Vagina (tissue), 2 donors: Measurements from ENCODE around the gene BAIAP2L1.

Experiments used
- CTCF ChIP-seq, 3 experiments: fragments of 450-650 bp in 2 of 3; fragments of 200-600 bp in 1 of 3; sonication (generic) in 1 of 3; IDR thresholded peaks; one replicate each; pipeline ENCODE4 v1.5.1; 2017 to 2019; ENCODE audit warnings: antibody characterized with exemption in 3 of 3, mild to moderate bottlenecking in 2 of 3, moderate library complexity in 2 of 3
- POLR2A ChIP-seq, 2 donors: fragments of 450-650 bp; IDR thresholded peaks; one replicate each; pipeline ENCODE4 v1.6.1; 2017; ENCODE audit warnings: antibody characterized with exemption in 2 of 2, mild to moderate bottlenecking in 2 of 2, moderate library complexity in 2 of 2
- POLR2AphosphoS5 ChIP-seq, 2 donors: sonication (generic); formaldehyde crosslinking; IDR thresholded peaks; one replicate each; pipeline ENCODE4 v1.9.0; 2017; ENCODE audit warnings: antibody characterized with exemption in 2 of 2, mild to moderate bottlenecking in 2 of 2, low read depth in 1 of 2; ENCODE audit not compliant: insufficient read depth in 1 of 2

GRCh38 chr7:98296833-98297232, 104.1 kb downstream of the BAIAP2L1 start:
- no peak for TF ChIP-seq POLR2A (IDR thresholded peaks at IDR 0.05)
- TF ChIP-seq CTCF (IDR thresholded peaks at IDR 0.05): no peak
- TF ChIP-seq POLR2AphosphoS5 (IDR thresholded peaks at IDR 0.05; ENCODE audit: insufficient read depth in 1 of 2, low read depth in 1 of 2): no peak
